SK-N-SH (cell line): Measurements from ENCODE around the gene ZDHHC6. TPM values are rescaled to one million over a fixed set of nuclear protein-coding genes. Genes with fewer than 3 reads are reported as not detected.

Source experiments
- CTCF ChIA-PET: fragments of 300-600, 350-600 bp; formaldehyde crosslinking; extraction: SDS; loops from one replicate; lab custom pipeline; 2021; lab: Yijun Ruan, JAX
- POLR2A ChIA-PET: fragments of 350-600 bp; sonication (Branson Sonifier 250); formaldehyde crosslinking; extraction: SDS; loops from one replicate; lab custom pipeline; 2020; ENCODE audit warnings: antibody characterized with exemption, inconsistent platforms; lab: Yijun Ruan, JAX
- DNase-seq: peaks from one replicate; pipeline ENCODE4 v3.0.0; 2012
- H2AFZ ChIP-seq: fragments of 200-600 bp; sonication (generic); 2 replicates; pipeline ENCODE4 v1.8.1; 2016; ENCODE audit warnings: antibody characterized with exemption, mild to moderate bottlenecking, low read depth
- H3F3A ChIP-seq: fragments of 200-600 bp; sonication (generic); replicated peaks from 2 replicates; pipeline ENCODE3; 2016; ENCODE audit warnings: antibody characterized with exemption, mild to moderate bottlenecking; ENCODE audit not compliant: insufficient read depth
- H3K27ac ChIP-seq, 2 experiments: fragments of 200-500 bp in 1 of 2; fragments of 200-600 bp in 1 of 2; sonication (Bioruptor generic) in 1 of 2; sonication (generic), shearing (Covaris generic) in 1 of 2; 2 replicates each; pipeline versions ENCODE4 v1.5.1 to v1.6.1; 2014 to 2016; ENCODE audit warnings: low read depth in 2 of 2, inconsistent platforms in 1 of 2, low read length in 1 of 2, mild to moderate bottlenecking in 1 of 2, mixed read lengths in 1 of 2
- H3K27me3 ChIP-seq: fragments of 200-600 bp; sonication (generic), shearing (Covaris generic); 2 replicates; pipeline ENCODE4 v1.6.1; 2016; ENCODE audit warnings: mixed run types; ENCODE audit not compliant: insufficient read depth
- H3K36me3 ChIP-seq, 2 experiments: fragments of 200-500 bp in 1 of 2; fragments of 200-600 bp in 1 of 2; sonication (Bioruptor generic) in 1 of 2; sonication (generic) in 1 of 2; replicated peaks in 1 of 2; 2 replicates each; pipeline versions ENCODE3 to v1.5.1; 2014 to 2016; ENCODE audit warnings: low read length in 1 of 2, mild to moderate bottlenecking in 1 of 2; ENCODE audit not compliant: insufficient read depth in 2 of 2, control insufficient read depth in 1 of 2
- H3K4me1 ChIP-seq, 2 experiments: fragments of 200-500 bp in 1 of 2; fragments of 200-600 bp in 1 of 2; sonication (Bioruptor generic) in 1 of 2; sonication (generic), shearing (Covaris generic) in 1 of 2; 2 replicates each; pipeline versions ENCODE4 v1.5.1 to v1.6.1; 2014 to 2016; ENCODE audit warnings: low read depth in 1 of 2, low read length in 1 of 2, mixed run types in 1 of 2; ENCODE audit not compliant: insufficient read depth in 2 of 2, control insufficient read depth in 1 of 2
- H3K4me2 ChIP-seq: fragments of 200-600 bp; sonication (generic), shearing (Covaris generic); 2 replicates; pipeline ENCODE4 v1.6.1; 2017; ENCODE audit warnings: mixed run types
- H3K4me3 ChIP-seq, 2 experiments: fragments of 200-500 bp in 1 of 2; fragments of 200-600 bp in 1 of 2; sonication (Bioruptor generic) in 1 of 2; sonication (generic), shearing (Covaris generic) in 1 of 2; 2 replicates each; pipeline versions ENCODE4 v1.5.1 to v1.8.1; 2014 to 2016; ENCODE audit warnings: low read depth in 2 of 2, inconsistent platforms in 1 of 2, low read length in 1 of 2, mild to moderate bottlenecking in 1 of 2, mixed read lengths in 1 of 2, moderate library complexity in 1 of 2
- H3K79me2 ChIP-seq: fragments of 200-600 bp; sonication (generic); 2 replicates; pipeline ENCODE4 v1.8.1; 2017; ENCODE audit warnings: mild to moderate bottlenecking; ENCODE audit not compliant: insufficient read depth
- H3K9ac ChIP-seq: fragments of 200-600 bp; sonication (generic); 2 replicates; pipeline ENCODE4 v1.6.1; 2017; ENCODE audit warnings: mixed run types
- H3K9me2 ChIP-seq: fragments of 200-600 bp; sonication (generic); 2 replicates; pipeline ENCODE4 v1.6.1; 2017; ENCODE audit warnings: mixed run types
- H3K9me3 ChIP-seq: fragments of 200-600 bp; sonication (generic); 2 replicates; pipeline ENCODE4 v1.6.1; 2017; ENCODE audit warnings: mixed run types, mild to moderate bottlenecking, moderate library complexity
- H4K20me1 ChIP-seq: fragments of 200-600 bp; sonication (generic); 2 replicates; pipeline ENCODE4 v1.6.1; 2017; ENCODE audit warnings: mild to moderate bottlenecking, mixed run types; ENCODE audit not compliant: insufficient read depth
- CHD2 ChIP-seq: fragments of 150-350 bp; IDR thresholded peaks from 2 replicates; pipeline ENCODE4 v1.6.1; 2018; ENCODE audit warnings: low read length; ENCODE audit not compliant: partially characterized antibody
- FOXJ3 ChIP-seq: sonication (generic); formaldehyde crosslinking; IDR thresholded peaks from 2 replicates; pipeline ENCODE4 v1.5.1; 2020; ENCODE audit warnings: mild to moderate bottlenecking, missing genetic modification reagents
- JUND ChIP-seq: IDR thresholded peaks from 2 replicates; pipeline ENCODE4 v1.4.0; 2012
- MXI1 ChIP-seq: IDR thresholded peaks from 2 replicates; pipeline ENCODE4 v1.6.1; 2012; ENCODE audit warnings: mild to moderate bottlenecking, low read depth, low read length, improper control_type of control experiment
- NFIC ChIP-seq: IDR thresholded peaks from 2 replicates; pipeline ENCODE4 v1.4.0; 2012; ENCODE audit warnings: borderline replicate concordance
- RFX5 ChIP-seq: IDR thresholded peaks from 2 replicates; pipeline ENCODE4 v1.6.1; 2012; ENCODE audit warnings: mild to moderate bottlenecking, improper control_type of control experiment, low read length
- RXRA ChIP-seq: IDR thresholded peaks from 2 replicates; pipeline ENCODE4 v1.4.0; 2012; ENCODE audit warnings: low read depth, mild to moderate bottlenecking, borderline replicate concordance
- SMC3 ChIP-seq: IDR thresholded peaks from 2 replicates; pipeline ENCODE4 v1.6.1; 2012; ENCODE audit warnings: low read depth, low read length, improper control_type of control experiment
- TCF12 ChIP-seq: IDR thresholded peaks from 2 replicates; pipeline ENCODE4 v1.4.0; 2012
- WGBS: methylation state at CpG from one replicate; pipeline ENCODE4 v1.1.6; 2017; ENCODE audit warnings: low lambda C conversion rate; 5-methylcytosine and 5-hydroxymethylcytosine counted together
- polyA plus RNA-seq, 3 experiments: library from polyadenylated mRNA; depleted of rRNA; stranded (reverse); fragments of >200 nt; gene quantifications; 2 replicates each; pipeline ENCODE4 v1.2.3, GENCODE V29; 2012
- TF ChIP-seq, protein P1 (sequence below): IDR thresholded peaks from 2 replicates; pipeline ENCODE4 v1.6.1; 2012; ENCODE audit warnings: mild to moderate bottlenecking, low read depth, low read length, moderate library complexity
- TF ChIP-seq, protein P2 (sequence below): fragments of 150-350 bp; IDR thresholded peaks from 2 replicates; pipeline ENCODE4 v1.6.1; 2016; ENCODE audit warnings: mild to moderate bottlenecking, low read depth, low read length
- TF ChIP-seq, protein P3 (sequence below): IDR thresholded peaks from 2 replicates; pipeline ENCODE4 v1.4.0; 2012; ENCODE audit warnings: low read depth, borderline replicate concordance
- TF ChIP-seq, protein P4 (sequence below): IDR thresholded peaks from 2 replicates; pipeline ENCODE4 v1.4.0; 2012; ENCODE audit warnings: low read depth

The ZDHHC6 gene
- polyA plus RNA-seq, 1 of the 3 experiments (the other 2 are of a cell fraction) = 12.5 TPM

DNA sequence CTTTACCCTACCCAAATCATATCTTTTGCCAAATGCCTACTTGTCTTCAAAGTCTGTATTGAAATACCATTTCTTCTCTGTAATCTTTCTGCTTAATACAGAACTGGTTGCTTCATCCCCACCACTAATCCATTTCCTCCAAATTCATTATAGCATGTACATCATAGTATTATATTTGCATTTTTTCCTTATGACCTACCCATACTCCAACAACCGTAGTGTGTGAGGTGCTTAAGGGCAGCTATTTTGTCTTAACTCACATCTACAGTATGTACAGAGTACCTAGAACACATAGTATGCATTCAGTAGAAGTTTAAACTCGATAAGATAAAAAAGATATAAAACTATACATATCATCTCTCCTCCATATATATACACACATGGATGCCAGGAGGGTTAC is 49.1 kb downstream of the ZDHHC6 start:
- H3K9me2 ChIP-seq = no peaks in the 10 kb centered on the region
- H3K36me3 ChIP-seq = no peaks in the 10 kb centered on the region
- no peak overlapping the region for H2AFZ ChIP-seq
- H3F3A ChIP-seq = no peaks in the 10 kb centered on the region
- ChIA-PET POLR2A (no interaction called here), CTCF (no interaction called here)
- H3K4me3 ChIP-seq = no peak overlapping the region
- no peaks in the 10 kb centered on the region for H4K20me1 ChIP-seq
- TF ChIP-seq NFIC (no peak), TCF12 (no peak), RXRA (no peak), FOXJ3 (CRISPR knock-in tag) (no peak), MXI1 (no peak), CHD2 (no peak), JUND (no peak), SMC3 (no peak), RFX5 (no peak)
- TF ChIP-seq, protein P1, sequence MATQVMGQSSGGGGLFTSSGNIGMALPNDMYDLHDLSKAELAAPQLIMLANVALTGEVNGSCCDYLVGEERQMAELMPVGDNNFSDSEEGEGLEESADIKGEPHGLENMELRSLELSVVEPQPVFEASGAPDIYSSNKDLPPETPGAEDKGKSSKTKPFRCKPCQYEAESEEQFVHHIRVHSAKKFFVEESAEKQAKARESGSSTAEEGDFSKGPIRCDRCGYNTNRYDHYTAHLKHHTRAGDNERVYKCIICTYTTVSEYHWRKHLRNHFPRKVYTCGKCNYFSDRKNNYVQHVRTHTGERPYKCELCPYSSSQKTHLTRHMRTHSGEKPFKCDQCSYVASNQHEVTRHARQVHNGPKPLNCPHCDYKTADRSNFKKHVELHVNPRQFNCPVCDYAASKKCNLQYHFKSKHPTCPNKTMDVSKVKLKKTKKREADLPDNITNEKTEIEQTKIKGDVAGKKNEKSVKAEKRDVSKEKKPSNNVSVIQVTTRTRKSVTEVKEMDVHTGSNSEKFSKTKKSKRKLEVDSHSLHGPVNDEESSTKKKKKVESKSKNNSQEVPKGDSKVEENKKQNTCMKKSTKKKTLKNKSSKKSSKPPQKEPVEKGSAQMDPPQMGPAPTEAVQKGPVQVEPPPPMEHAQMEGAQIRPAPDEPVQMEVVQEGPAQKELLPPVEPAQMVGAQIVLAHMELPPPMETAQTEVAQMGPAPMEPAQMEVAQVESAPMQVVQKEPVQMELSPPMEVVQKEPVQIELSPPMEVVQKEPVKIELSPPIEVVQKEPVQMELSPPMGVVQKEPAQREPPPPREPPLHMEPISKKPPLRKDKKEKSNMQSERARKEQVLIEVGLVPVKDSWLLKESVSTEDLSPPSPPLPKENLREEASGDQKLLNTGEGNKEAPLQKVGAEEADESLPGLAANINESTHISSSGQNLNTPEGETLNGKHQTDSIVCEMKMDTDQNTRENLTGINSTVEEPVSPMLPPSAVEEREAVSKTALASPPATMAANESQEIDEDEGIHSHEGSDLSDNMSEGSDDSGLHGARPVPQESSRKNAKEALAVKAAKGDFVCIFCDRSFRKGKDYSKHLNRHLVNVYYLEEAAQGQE = no peak
- TF ChIP-seq, protein P2, sequence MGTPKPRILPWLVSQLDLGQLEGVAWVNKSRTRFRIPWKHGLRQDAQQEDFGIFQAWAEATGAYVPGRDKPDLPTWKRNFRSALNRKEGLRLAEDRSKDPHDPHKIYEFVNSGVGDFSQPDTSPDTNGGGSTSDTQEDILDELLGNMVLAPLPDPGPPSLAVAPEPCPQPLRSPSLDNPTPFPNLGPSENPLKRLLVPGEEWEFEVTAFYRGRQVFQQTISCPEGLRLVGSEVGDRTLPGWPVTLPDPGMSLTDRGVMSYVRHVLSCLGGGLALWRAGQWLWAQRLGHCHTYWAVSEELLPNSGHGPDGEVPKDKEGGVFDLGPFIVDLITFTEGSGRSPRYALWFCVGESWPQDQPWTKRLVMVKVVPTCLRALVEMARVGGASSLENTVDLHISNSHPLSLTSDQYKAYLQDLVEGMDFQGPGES = no peak
- TF ChIP-seq, protein P3, sequence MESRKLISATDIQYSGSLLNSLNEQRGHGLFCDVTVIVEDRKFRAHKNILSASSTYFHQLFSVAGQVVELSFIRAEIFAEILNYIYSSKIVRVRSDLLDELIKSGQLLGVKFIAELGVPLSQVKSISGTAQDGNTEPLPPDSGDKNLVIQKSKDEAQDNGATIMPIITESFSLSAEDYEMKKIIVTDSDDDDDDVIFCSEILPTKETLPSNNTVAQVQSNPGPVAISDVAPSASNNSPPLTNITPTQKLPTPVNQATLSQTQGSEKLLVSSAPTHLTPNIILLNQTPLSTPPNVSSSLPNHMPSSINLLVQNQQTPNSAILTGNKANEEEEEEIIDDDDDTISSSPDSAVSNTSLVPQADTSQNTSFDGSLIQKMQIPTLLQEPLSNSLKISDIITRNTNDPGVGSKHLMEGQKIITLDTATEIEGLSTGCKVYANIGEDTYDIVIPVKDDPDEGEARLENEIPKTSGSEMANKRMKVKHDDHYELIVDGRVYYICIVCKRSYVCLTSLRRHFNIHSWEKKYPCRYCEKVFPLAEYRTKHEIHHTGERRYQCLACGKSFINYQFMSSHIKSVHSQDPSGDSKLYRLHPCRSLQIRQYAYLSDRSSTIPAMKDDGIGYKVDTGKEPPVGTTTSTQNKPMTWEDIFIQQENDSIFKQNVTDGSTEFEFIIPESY = no peak
- TF ChIP-seq, protein P4, sequence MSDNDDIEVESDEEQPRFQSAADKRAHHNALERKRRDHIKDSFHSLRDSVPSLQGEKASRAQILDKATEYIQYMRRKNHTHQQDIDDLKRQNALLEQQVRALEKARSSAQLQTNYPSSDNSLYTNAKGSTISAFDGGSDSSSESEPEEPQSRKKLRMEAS = no peak
- no peaks in the 10 kb centered on the region; the same call in 1 of the 2 replicates for H3K27me3 ChIP-seq
- WGBS = 43% methylated on average over 2 of the region's 2 CpGs
- no peaks in the 10 kb centered on the region for H3K9me3 ChIP-seq
- H3K9ac ChIP-seq = no peak overlapping the region
- H3K79me2 ChIP-seq = no peaks in the 10 kb centered on the region
- H3K4me2 ChIP-seq = no peak overlapping the region
- DNase-seq = no peak
- H3K4me1 ChIP-seq = no peaks in the 10 kb centered on the region
- H3K27ac ChIP-seq = no peak overlapping the region
